Cardiac fibroblast (primary cell): ENCODE measurements around the gene CCNC.
"Not testable (repeated sequence)": the region's sequence is repeated elsewhere in the genome, so short reads cannot be mapped to it uniquely, and the experiment has no call there.

Experiments
- DNase-seq, 2 donors: peaks; one replicate each; pipeline versions ENCODE4 v3.0.0 to v3.0.0-alpha.2; 2010; ENCODE audit warnings: low read depth in 2 of 2
- H3K4me3 ChIP-seq, 2 donors: replicated peaks in 1 of 2; 1 replicate in 1 of 2; 2 replicates in 1 of 2; pipeline ENCODE4 v1.5.1; 2011; ENCODE audit warnings: low read depth in 2 of 2, low read length in 2 of 2, mild to moderate bottlenecking in 2 of 2, moderate library complexity in 1 of 2
- CTCF ChIP-seq: IDR thresholded peaks from one replicate; pipeline ENCODE4 v1.5.1; 2011; ENCODE audit warnings: low read depth, mild to moderate bottlenecking, low read length, inconsistent platforms

CCNC gene

DNA sequence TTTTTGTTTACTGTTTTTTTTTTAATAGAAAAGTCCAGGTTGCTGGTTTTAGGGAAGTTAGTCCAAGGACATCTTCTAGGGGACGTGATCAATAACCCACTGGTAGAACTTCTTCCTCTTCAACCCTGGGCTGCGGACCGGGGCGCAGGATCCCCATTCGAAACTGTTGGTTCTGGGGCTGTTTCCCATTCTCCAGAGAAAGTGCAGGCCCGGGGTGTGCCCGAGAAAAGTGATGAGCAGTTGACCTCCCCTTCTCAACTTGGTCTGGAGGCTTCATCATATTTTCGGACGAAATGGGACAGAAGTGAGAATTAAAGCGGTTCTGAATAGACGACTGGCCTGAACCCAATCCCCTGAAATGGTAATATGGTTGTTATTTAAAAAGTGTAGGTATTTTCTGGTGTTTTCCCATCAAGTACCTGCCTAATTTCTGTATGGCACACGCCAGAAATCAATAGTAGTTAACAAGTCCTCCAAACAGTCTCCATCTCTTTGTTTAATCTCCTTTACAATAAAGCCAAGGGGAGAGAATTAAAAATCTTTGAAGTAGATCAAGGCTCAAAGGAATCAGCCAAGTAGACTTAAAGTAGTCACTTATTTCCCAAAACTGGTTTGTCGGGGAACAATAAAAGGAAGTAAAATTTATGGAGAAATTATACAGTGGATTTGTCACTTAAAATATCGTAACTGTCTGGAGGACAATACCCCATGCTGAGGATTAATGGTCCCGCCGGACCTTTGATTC, 37.6 kb upstream of the CCNC start:
- no peak for TF ChIP-seq CTCF
- no peak overlapping the region for H3K4me3 ChIP-seq
- DNase-seq = no peak

DNA sequence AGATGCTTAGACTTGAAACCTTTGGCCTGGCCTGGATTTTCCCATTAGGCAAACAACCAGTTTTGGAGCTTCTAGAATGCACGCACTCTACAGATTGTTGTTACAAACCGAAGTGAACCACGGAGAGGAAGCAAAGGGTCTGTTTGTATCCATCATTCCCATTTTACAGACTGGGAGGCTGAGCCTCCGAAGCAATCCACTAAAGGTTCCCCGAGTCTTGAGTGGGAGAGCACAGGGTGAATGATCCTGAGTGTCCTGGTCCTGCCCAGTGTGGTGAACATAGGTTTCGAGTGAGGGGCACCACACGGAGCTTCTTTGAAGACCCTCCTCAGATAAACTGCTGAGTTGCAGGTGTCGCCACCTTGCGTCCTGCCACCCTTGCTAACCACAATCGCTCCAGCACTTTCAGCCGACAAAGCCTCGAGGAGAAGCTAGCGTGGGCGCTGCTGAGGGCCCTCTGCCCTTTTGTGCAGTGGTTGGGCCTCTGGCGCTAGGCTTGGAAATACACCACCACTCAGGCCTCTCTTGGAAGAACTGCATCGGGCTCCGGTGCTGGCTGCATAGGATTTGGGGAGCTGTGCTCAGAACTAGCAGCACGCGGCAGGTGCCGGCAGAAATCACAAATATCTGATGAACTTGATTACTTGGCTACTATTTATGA, 36.7 kb upstream of the CCNC start:
- DNase-seq = no peak
- TF ChIP-seq CTCF = no peak
- H3K4me3 ChIP-seq = no peak overlapping the region

- H3K4me3 ChIP-seq = no peak overlapping the region
- TF ChIP-seq CTCF = no peak
- DNase-seq = no peak
Measured at GRCh38 chr6:99604166-99605073, 36.0 kb upstream of the CCNC start.

DNA sequence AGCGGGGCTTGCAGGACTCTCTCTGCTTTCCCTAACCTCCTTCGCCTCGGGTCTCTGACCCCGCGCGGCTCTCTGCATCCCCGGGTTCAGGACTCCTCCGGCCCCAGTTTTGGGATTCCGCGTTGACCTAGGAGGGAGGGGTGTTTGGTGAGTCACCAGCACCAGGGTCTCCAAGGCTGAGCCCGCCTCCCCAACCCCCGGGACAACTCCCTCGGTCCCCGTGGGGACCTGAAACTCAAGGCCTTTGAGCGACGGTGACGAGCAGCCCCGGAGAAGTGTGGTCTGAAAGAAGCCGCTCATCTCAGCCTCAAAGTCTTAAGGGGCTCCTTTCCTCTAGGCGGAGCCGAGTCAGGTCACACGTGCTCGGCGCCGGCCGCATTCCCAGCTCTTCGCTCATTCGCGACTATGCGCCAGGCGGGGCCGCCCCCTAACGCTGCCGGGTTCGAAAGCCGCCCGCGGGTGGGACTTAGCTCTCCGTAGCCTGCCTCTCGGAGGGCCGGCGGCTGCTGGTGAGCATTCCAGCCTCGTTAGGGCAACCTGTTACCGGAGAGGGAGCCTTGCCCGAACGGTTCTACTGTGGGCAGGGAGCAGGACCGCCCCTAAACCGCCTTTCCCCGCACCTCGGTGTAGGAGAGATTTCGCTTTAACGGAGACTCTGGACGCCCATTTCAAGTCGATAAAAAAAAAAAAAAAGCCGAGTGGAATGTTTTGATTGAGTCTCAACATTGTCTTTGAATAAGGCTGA, 35.1 kb upstream of the CCNC start:
- peak in 1 of 2 donors; percentile 17 for DNase-seq
- peak overlapping the region; percentile 11 to 18 for H3K4me3 ChIP-seq
- no peak for TF ChIP-seq CTCF

DNA sequence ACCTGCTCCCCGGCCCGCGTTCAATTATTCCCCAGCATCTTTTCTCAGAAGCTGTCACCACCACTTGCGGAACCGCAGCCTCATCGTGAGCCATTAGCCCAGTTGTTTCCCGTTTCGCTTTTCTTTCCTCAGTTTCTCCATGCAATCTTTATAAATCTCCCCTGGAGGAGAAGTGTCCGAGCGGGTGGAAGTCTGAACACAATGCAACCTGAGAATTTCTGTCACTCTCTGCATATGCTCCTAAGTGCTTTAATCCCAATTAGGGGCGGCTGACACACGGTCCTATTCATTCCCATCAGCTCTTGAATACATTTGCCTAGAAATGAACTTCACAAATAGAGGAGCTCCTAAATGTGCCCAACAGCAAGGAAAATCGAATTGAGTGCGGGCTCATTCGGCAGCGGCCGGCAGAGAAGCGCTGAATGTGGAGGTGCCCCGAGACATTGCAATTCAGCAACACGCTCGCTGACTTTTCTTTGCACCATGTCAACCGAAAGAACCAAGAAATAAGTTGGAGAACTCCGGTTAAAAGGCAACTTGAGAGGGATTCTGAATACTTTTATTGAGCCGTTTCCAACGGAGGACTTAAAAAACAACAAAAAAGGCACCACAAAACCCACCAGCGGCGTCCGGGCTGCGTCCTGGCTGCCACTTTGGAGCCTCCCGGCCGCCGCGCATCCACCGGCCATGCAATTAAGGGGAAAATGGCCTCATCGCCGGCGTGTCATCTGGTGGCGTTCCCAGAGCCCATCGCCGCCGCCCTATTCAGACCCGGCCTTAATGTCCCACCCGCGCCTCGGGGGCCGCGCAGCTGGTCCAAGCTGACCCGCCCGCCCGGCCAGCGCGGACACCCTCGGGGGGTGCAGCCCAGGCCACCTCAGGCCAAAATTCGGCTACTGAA, 34.3 kb upstream of the CCNC start:
- DNase-seq = no peak
- no peak overlapping the region for H3K4me3 ChIP-seq
- no peak for TF ChIP-seq CTCF

- DNase-seq, H3K4me3 ChIP-seq: not testable (repeated sequence)
Measured at GRCh38 chr6:99594696-99595095, 26.2 kb upstream of the CCNC start.
